Inflammatory macrophage (primary cell): ENCODE measurements around the gene OR1A2.
"Not testable (repeated sequence)": the region's sequence is repeated elsewhere in the genome, so short reads cannot be mapped to it uniquely, and the experiment has no call there.

ENCODE experiments used
- DNase-seq, 2 donors: peaks; one replicate each; pipeline ENCODE4 v3.0.0-alpha.2; 2020 to 2022
- total RNA-seq, 18 experiments: gene quantifications; one replicate each; lab custom pipeline; 2026; ENCODE audit warnings: mixed read lengths in 6 of 18, inconsistent platforms in 2 of 18; lab: John Stamatoyannopoulos, UW

OR1A2 gene
- total RNA-seq: 0 to 0.03 (median 0) reads per million in 18 experiments

- no peak for DNase-seq
Measured at GRCh38 chr17:3197219-3197618, at the start of gene OR1A2. TSS of gene OR1A2 (plus strand) at chr17:3197519. CDS start at chr17:3197519, 0 bp downstream.

GRCh38 chr17:3157218-3157617 lies 40.1 kb upstream of the OR1A2 start:
- peak in 1 of 2 donors; percentile 65 for DNase-seq

GRCh38 chr17:3167574-3167973 lies 29.7 kb upstream of the OR1A2 start:
- peak; percentile 47 to 78 for DNase-seq

- DNase-seq: no peak
Measured at GRCh38 chr17:3189961-3190360, 7.4 kb upstream of the OR1A2 start.

GRCh38 chr17:3207367-3207766 lies 10.0 kb downstream of the OR1A2 start, which contains the start of gene OR1A1:
TSS of gene OR1A1 (plus strand) at chr17:3207667. CDS start at chr17:3215621, 7,954 bp downstream.
- DNase-seq: no peak

GRCh38 chr17:3208484-3208883 lies 11.2 kb downstream of the OR1A2 start:
- no peak for DNase-seq

- DNase-seq: no peak
Measured at GRCh38 chr17:3213001-3213400, 15.7 kb downstream of the OR1A2 start.

GRCh38 chr17:3213587-3213986 lies 16.3 kb downstream of the OR1A2 start:
- DNase-seq: no peak

GRCh38 chr17:3219978-3220377 lies 22.7 kb downstream of the OR1A2 start:
- DNase-seq: not testable (repeated sequence)

- no peak for DNase-seq
Measured at GRCh38 chr17:3221850-3222249, 24.5 kb downstream of the OR1A2 start.

- DNase-seq: no peak
Measured at GRCh38 chr17:3222505-3222904, 25.2 kb downstream of the OR1A2 start.

- not testable (repeated sequence) for DNase-seq
Measured at GRCh38 chr17:3224721-3225352, 27.5 kb downstream of the OR1A2 start.

GRCh38 chr17:3232300-3232699 lies 35.0 kb downstream of the OR1A2 start:
- DNase-seq: not testable (repeated sequence)

- DNase-seq: peak; percentile 77 to 79
Measured at GRCh38 chr17:3238685-3239084, 41.4 kb downstream of the OR1A2 start.

- not testable (repeated sequence) for DNase-seq
Measured at GRCh38 chr17:3241044-3241443, 43.7 kb downstream of the OR1A2 start.

GRCh38 chr17:3244841-3245240 lies 47.5 kb downstream of the OR1A2 start:
- peak; percentile 44 to 63 for DNase-seq
